Neural crest cell (in vitro differentiated cells): ENCODE data around the gene NRG3. TPM values are rescaled to one million over a fixed set of nuclear protein-coding genes. Genes with fewer than 3 reads are reported as not detected.

Experiments used
- DNase-seq: peaks from one replicate; pipeline ENCODE4 v3.0.0; 2021; ENCODE audit warnings: low read depth, mixed read lengths, low spot score
- H3K27ac Mint-ChIP-seq: one replicate; pipeline ENCODE4 v1.8.0; 2021; ENCODE audit warnings: mild to moderate bottlenecking, mixed read lengths; ENCODE audit not compliant: unreplicated experiment
- H3K27me3 Mint-ChIP-seq: 2 replicates; pipeline ENCODE4 v1.8.0; 2021; ENCODE audit warnings: low read depth, mild to moderate bottlenecking, mixed read lengths
- H3K36me3 Mint-ChIP-seq: 2 replicates; pipeline ENCODE4 v1.8.0; 2021; ENCODE audit warnings: low read depth, mild to moderate bottlenecking, mixed read lengths
- H3K4me1 Mint-ChIP-seq: 2 replicates; pipeline ENCODE4 v1.8.0; 2021; ENCODE audit warnings: mixed read lengths
- H3K4me3 Mint-ChIP-seq: one replicate; pipeline ENCODE4 v1.8.0; 2021; ENCODE audit warnings: mild to moderate bottlenecking, mixed read lengths
- H3K9me3 Mint-ChIP-seq: 2 replicates; pipeline ENCODE4 v1.8.0; 2021; ENCODE audit warnings: mixed read lengths
- total RNA-seq: library from RNA; stranded (reverse); gene quantifications from 2 replicates; pipeline ENCODE4 v1.2.1, GENCODE V29; 2021
- TF ChIP-seq, protein P1 (sequence below): fragments of 200-600 bp; sonication (generic); conservative IDR thresholded peaks from 2 replicates; pipeline ENCODE4 v1.5.0; 2021; ENCODE audit warnings: antibody characterized with exemption, mild to moderate bottlenecking

NRG3 gene
- total RNA-seq, 1 donor from 2014 or later = 3.1 TPM

GRCh38 chr10:82402906-82403401, 528.0 kb downstream of the NRG3 start:
- Mint-ChIP-seq H3K4me1 (peaks cover 7% of the 10 kb centered on the region), H3K9me3 (no peaks in the 10 kb centered on the region), H3K27me3 (peaks cover 45% of the 10 kb centered on the region), H3K4me3 (no peak overlapping the region), H3K27ac (no peak overlapping the region), H3K36me3 (no peaks in the 10 kb centered on the region)
- no peak for DNase-seq
- TF ChIP-seq, protein P1, sequence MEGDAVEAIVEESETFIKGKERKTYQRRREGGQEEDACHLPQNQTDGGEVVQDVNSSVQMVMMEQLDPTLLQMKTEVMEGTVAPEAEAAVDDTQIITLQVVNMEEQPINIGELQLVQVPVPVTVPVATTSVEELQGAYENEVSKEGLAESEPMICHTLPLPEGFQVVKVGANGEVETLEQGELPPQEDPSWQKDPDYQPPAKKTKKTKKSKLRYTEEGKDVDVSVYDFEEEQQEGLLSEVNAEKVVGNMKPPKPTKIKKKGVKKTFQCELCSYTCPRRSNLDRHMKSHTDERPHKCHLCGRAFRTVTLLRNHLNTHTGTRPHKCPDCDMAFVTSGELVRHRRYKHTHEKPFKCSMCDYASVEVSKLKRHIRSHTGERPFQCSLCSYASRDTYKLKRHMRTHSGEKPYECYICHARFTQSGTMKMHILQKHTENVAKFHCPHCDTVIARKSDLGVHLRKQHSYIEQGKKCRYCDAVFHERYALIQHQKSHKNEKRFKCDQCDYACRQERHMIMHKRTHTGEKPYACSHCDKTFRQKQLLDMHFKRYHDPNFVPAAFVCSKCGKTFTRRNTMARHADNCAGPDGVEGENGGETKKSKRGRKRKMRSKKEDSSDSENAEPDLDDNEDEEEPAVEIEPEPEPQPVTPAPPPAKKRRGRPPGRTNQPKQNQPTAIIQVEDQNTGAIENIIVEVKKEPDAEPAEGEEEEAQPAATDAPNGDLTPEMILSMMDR = no peak

DNA sequence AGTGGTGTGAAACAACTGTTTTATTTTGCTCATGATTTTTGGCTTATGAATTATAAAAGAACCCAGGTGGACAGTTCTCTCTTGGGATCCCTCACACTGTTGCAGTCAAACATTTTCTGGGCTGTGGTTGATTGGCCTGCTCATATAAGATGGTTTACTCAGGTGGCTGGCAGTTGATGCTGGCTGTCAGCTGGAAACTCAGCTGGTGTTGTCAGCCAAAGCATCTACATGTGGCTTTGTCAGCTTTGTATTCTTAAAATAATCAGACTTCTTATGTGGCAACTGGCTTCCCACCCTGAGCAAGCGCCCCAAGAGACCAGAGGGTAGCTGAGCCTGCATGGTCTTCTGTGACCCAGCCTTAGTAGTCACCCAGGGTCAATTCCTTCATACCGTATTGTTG, 534.7 kb downstream of the NRG3 start:
- no peak overlapping the region for H3K4me3 Mint-ChIP-seq
- no peaks in the 10 kb centered on the region for H3K4me1 Mint-ChIP-seq
- H3K36me3 Mint-ChIP-seq = no peaks in the 10 kb centered on the region
- no peak for DNase-seq
- H3K9me3 Mint-ChIP-seq = no peaks in the 10 kb centered on the region
- TF ChIP-seq, protein P1 = no peak
- no peak overlapping the region for H3K27ac Mint-ChIP-seq
- H3K27me3 Mint-ChIP-seq = peaks cover 12% of the 10 kb centered on the region

DNA sequence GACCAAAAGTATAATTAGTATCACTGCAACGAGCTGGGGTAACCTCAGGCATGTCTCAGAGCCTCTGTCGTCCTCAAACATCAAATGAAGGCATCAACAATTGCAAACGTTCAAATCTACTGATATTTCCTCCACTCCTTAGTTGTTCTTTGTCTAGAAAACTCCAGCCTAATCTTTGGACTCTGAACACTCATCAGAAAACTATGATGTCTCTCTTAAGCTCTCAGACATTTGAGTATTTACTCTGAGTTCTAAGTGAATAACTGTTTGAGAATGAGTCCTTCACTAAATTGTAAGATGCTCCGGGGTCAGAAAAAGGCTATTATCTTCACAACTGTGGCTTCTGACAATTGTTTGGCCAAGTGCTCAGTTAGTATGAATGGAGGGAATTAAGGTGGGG, 536.4 kb downstream of the NRG3 start:
- H3K27me3 Mint-ChIP-seq = peaks cover under 1% of the 10 kb centered on the region
- no peak overlapping the region for H3K4me3 Mint-ChIP-seq
- no peak overlapping the region for H3K27ac Mint-ChIP-seq
- no peaks in the 10 kb centered on the region for H3K36me3 Mint-ChIP-seq
- no peaks in the 10 kb centered on the region for H3K4me1 Mint-ChIP-seq
- DNase-seq = no peak
- no peaks in the 10 kb centered on the region for H3K9me3 Mint-ChIP-seq
- TF ChIP-seq, protein P1 = no peak

GRCh38 chr10:82420001-82420400, 545.0 kb downstream of the NRG3 start:
- no peak for DNase-seq
- no peaks in the 10 kb centered on the region for H3K4me1 Mint-ChIP-seq
- H3K4me3 Mint-ChIP-seq = no peak overlapping the region
- H3K9me3 Mint-ChIP-seq = no peaks in the 10 kb centered on the region
- no peak overlapping the region for H3K27ac Mint-ChIP-seq
- H3K27me3 Mint-ChIP-seq = peaks cover 3% of the 10 kb centered on the region
- TF ChIP-seq, protein P1 = no peak
- H3K36me3 Mint-ChIP-seq = no peaks in the 10 kb centered on the region

GRCh38 chr10:82429302-82429701, 554.3 kb downstream of the NRG3 start:
- Mint-ChIP-seq H3K4me3 (no peak overlapping the region), H3K36me3 (peaks cover 12% of the 10 kb centered on the region), H3K9me3 (peaks cover 28% of the 10 kb centered on the region), H3K27ac (no peak overlapping the region), H3K4me1 (no peaks in the 10 kb centered on the region), H3K27me3 (no peaks in the 10 kb centered on the region)
- no peak for DNase-seq
- TF ChIP-seq, protein P1 = no peak

DNA sequence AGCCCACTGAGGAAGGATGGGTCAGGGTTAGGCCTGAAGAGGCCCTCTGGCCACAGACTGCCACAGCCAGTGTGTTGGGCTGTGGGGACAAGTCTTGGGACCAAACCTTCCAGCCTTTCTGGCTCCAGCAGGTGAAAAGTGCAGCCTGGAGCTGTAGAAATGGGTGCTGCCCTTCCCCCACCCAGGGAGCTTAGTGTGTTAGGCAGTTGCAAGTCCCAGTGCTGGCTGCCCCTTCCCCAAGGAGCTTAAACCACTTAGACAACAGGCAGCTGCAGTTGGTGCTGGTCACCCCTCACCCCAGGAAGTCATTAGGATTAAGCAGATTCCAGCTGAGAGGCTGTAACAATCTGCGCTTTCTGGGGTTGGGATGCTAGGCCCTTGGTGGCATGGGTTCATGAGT, 563.3 kb downstream of the NRG3 start:
- DNase-seq = no peak
- Mint-ChIP-seq H3K4me1 (no peaks in the 10 kb centered on the region), H3K36me3 (no peaks in the 10 kb centered on the region), H3K4me3 (no peak overlapping the region), H3K27ac (no peak overlapping the region), H3K27me3 (no peaks in the 10 kb centered on the region), H3K9me3 (peaks cover 2% of the 10 kb centered on the region)
- TF ChIP-seq, protein P1 = no peak
